IMR-90 (cell line): ENCODE data around the gene BOD1L1.

Experiments
- BHLHE40 ChIP-seq: fragments of 150-350 bp; IDR thresholded peaks from 2 replicates; pipeline ENCODE4 v1.6.1; 2016; ENCODE audit warnings: mild to moderate bottlenecking, low read depth, low read length
- NFE2L2 ChIP-seq: fragments of 150-350 bp; IDR thresholded peaks from 2 replicates; pipeline ENCODE4 v1.6.1; 2016; ENCODE audit warnings: low read depth, mild to moderate bottlenecking, low read length
- POLR2A ChIP-seq: IDR thresholded peaks from 2 replicates; pipeline ENCODE4 v1.6.1; 2012; ENCODE audit warnings: mild to moderate bottlenecking, low read depth, low read length
- RAD21 ChIP-seq: IDR thresholded peaks from 2 replicates; pipeline ENCODE4 v1.6.1; 2012; ENCODE audit warnings: low read length, improper control_type of control experiment
- RCOR1 ChIP-seq: IDR thresholded peaks from 2 replicates; pipeline ENCODE4 v1.6.1; 2012; ENCODE audit warnings: mild to moderate bottlenecking, low read length, improper control_type of control experiment; ENCODE audit not compliant: insufficient replicate concordance
- SMC3 ChIP-seq: fragments of 150-350 bp; IDR thresholded peaks from 2 replicates; pipeline ENCODE4 v1.6.1; 2016; ENCODE audit warnings: low read depth, mild to moderate bottlenecking, antibody characterized with exemption, low read length, moderate library complexity
- TF ChIP-seq, protein P1 (sequence below): conservative IDR thresholded peaks from 2 replicates; pipeline ENCODE4 v1.5.1; 2012; ENCODE audit warnings: mild to moderate bottlenecking, low read depth, low read length, improper control_type of control experiment
- TF ChIP-seq, protein P2 (sequence below): fragments of 150-350 bp; IDR thresholded peaks from 2 replicates; pipeline ENCODE4 v1.6.1; 2017; ENCODE audit warnings: mild to moderate bottlenecking, antibody characterized with exemption, low read length, low read depth

DNA sequence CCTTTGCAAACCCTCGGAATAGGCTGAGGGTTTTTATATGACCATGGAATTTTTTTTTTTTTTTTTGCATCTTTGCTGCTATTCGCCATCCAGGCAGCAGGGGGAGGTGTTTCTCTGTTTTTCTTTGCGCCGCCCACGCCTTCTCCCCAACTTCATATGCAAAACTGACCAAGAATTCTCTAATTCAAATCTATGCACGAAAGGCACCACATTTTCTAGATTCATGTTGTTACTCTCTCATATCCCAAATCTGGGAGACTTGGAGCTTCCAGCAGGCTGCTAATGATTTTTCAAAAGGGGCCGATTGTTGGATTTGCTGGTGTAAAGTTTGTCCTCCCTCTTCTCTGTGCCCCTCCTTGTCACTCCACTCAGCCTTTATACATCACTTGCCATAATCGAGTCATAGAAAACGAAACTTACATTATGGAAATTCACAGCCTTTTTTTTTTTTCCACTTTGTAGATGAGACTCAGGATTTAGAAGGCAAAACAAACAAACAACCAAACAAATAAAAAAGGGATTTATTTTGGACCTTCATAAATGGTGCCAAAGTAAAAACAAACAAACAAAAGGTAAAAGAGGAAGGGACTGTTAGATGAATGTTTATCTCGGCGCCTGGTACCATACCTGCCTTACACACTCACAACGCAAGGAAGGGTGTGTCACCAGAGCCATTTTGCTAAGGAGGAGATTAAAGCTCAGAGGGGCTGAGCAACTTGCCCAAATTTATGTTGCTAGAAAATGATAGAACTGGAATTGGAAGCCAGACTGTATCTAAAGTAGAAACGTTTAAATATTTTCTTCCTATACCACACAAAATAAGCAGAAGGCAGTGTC, 29.3 kb upstream of the BOD1L1 start:
- TF ChIP-seq BHLHE40 (no peak), POLR2A (0 out of 2 replicates have a peak, but pooled peaks have one; percentile 30), RAD21 (peak; percentile 94), RCOR1 (no peak), NFE2L2 (no peak), SMC3 (peak; percentile 90)
- TF ChIP-seq, protein P1, sequence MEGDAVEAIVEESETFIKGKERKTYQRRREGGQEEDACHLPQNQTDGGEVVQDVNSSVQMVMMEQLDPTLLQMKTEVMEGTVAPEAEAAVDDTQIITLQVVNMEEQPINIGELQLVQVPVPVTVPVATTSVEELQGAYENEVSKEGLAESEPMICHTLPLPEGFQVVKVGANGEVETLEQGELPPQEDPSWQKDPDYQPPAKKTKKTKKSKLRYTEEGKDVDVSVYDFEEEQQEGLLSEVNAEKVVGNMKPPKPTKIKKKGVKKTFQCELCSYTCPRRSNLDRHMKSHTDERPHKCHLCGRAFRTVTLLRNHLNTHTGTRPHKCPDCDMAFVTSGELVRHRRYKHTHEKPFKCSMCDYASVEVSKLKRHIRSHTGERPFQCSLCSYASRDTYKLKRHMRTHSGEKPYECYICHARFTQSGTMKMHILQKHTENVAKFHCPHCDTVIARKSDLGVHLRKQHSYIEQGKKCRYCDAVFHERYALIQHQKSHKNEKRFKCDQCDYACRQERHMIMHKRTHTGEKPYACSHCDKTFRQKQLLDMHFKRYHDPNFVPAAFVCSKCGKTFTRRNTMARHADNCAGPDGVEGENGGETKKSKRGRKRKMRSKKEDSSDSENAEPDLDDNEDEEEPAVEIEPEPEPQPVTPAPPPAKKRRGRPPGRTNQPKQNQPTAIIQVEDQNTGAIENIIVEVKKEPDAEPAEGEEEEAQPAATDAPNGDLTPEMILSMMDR = peak; percentile 94
- TF ChIP-seq, protein P2, sequence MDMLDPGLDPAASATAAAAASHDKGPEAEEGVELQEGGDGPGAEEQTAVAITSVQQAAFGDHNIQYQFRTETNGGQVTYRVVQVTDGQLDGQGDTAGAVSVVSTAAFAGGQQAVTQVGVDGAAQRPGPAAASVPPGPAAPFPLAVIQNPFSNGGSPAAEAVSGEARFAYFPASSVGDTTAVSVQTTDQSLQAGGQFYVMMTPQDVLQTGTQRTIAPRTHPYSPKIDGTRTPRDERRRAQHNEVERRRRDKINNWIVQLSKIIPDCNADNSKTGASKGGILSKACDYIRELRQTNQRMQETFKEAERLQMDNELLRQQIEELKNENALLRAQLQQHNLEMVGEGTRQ = no peak
